WTC11 (cell line): ENCODE measurements around the gene DNAJC6. TPM values are rescaled to one million over a fixed set of nuclear protein-coding genes. Genes with fewer than 3 reads are reported as not detected.

Source experiments
- ATAC-seq: fragments of 200-7000 bp; cut with Tn5 transposase; 2 replicates; pipeline ENCODE4 v1.10.0; 2021; ENCODE audit warnings: mild to moderate bottlenecking, moderate library complexity
- CTCF ChIA-PET: fragments of 300-600 bp; sonication (Branson Sonifier 250); formaldehyde crosslinking; loops from one replicate; lab custom pipeline; 2021; ENCODE audit warnings: antibody characterized with exemption; lab: Charles Lee
- POLR2A ChIA-PET: fragments of 350-600 bp; sonication (Branson Sonifier 250); formaldehyde crosslinking; loops from one replicate; lab custom pipeline; 2021; ENCODE audit warnings: antibody characterized with exemption; lab: Charles Lee
- DNase-seq: peaks from one replicate; pipeline ENCODE4 v3.0.0; 2021; ENCODE audit warnings: low spot score
- H3K27ac Mint-ChIP-seq: 2 replicates; pipeline ENCODE4 v1.8.0; 2021; ENCODE audit warnings: mixed read lengths
- H3K27me3 Mint-ChIP-seq: 2 replicates; pipeline ENCODE4 v1.8.0; 2021; ENCODE audit warnings: low read depth, mild to moderate bottlenecking, moderate library complexity, mixed read lengths
- H3K36me3 Mint-ChIP-seq: 2 replicates; pipeline ENCODE4 v1.8.0; 2021; ENCODE audit warnings: mixed read lengths
- H3K4me1 Mint-ChIP-seq: 2 replicates; pipeline ENCODE4 v1.8.0; 2022; ENCODE audit warnings: mixed read lengths
- H3K4me3 Mint-ChIP-seq: 2 replicates; pipeline ENCODE4 v1.8.0; 2021; ENCODE audit warnings: mild to moderate bottlenecking, moderate library complexity, mixed read lengths
- H3K9me3 Mint-ChIP-seq: 2 replicates; pipeline ENCODE4 v1.8.0; 2021; ENCODE audit warnings: mixed read lengths
- AR ChIP-seq: fragments of 250-450 bp; sonication (Bioruptor Pico); IDR thresholded peaks from 2 replicates; pipeline ENCODE4 v1.9.0; 2021; ENCODE audit warnings: mild to moderate bottlenecking
- ARID4B ChIP-seq: sonication (generic); formaldehyde crosslinking; IDR thresholded peaks from 2 replicates; pipeline ENCODE4 v1.8.0; 2023; ENCODE audit warnings: missing genetic modification reagents, mild to moderate bottlenecking, borderline replicate concordance
- E2F4 ChIP-seq: sonication (generic); formaldehyde crosslinking; IDR thresholded peaks from 2 replicates; pipeline ENCODE4 v1.8.1; 2022; ENCODE audit warnings: low read depth, mild to moderate bottlenecking, moderate library complexity, missing genetic modification reagents, borderline replicate concordance
- FOXK1 ChIP-seq: sonication (generic); formaldehyde crosslinking; IDR thresholded peaks from 2 replicates; pipeline ENCODE4 v1.8.0; 2022; ENCODE audit warnings: mild to moderate bottlenecking, moderate library complexity, missing genetic modification reagents
- MAX ChIP-seq: sonication (generic); formaldehyde crosslinking; IDR thresholded peaks from 2 replicates; pipeline ENCODE4 v1.8.0; 2022; ENCODE audit warnings: mild to moderate bottlenecking, missing genetic modification reagents
- NFYB ChIP-seq: sonication (generic); formaldehyde crosslinking; conservative IDR thresholded peaks from 2 replicates; pipeline ENCODE4 v1.8.0; 2022; ENCODE audit warnings: low read depth, missing genetic modification reagents
- PRDM15 ChIP-seq: sonication (generic); formaldehyde crosslinking; IDR thresholded peaks from 2 replicates; pipeline ENCODE4 v1.8.0; 2022; ENCODE audit warnings: missing genetic modification reagents
- RELA ChIP-seq: sonication (generic); formaldehyde crosslinking; IDR thresholded peaks from 2 replicates; pipeline ENCODE4 v1.8.1; 2022; ENCODE audit warnings: missing genetic modification reagents, mild to moderate bottlenecking, borderline replicate concordance
- RORB ChIP-seq: fragments of 250-450 bp; sonication (Bioruptor Pico); IDR thresholded peaks from 2 replicates; pipeline ENCODE4 v1.9.0; 2021; ENCODE audit warnings: mild to moderate bottlenecking
- TEAD1 ChIP-seq: sonication (generic); formaldehyde crosslinking; IDR thresholded peaks from 2 replicates; pipeline ENCODE4 v1.8.0; 2022; ENCODE audit warnings: mild to moderate bottlenecking, missing genetic modification reagents
- ZNF416 ChIP-seq: fragments of 250-450 bp; sonication (Bioruptor Pico); IDR thresholded peaks from 2 replicates; pipeline ENCODE4 v1.9.0; 2021; ENCODE audit warnings: mild to moderate bottlenecking, inconsistent platforms
- ZNF425 ChIP-seq: fragments of 250-450 bp; sonication (Bioruptor Pico); conservative IDR thresholded peaks from 2 replicates; pipeline ENCODE4 v1.9.0; 2021; ENCODE audit warnings: mild to moderate bottlenecking
- total RNA-seq: library from RNA; stranded (reverse); gene quantifications from 3 replicates; pipeline ENCODE4 v1.2.3, GENCODE V29; 2021

Gene DNAJC6
- total RNA-seq, 1 experiment from 2014 or later: 9.1 TPM

- ATAC-seq: peak; percentile 62
- Mint-ChIP-seq H3K4me1 (peaks cover 39% of the 10 kb centered on the region), H3K9me3 (no peaks in the 10 kb centered on the region), H3K27me3 (peaks cover 12% of the 10 kb centered on the region), H3K36me3 (no peaks in the 10 kb centered on the region), H3K4me3 (peak overlapping the region; percentile 93), H3K27ac (no peak overlapping the region)
- CTCF ChIA-PET: interaction anchor here (1.5 kb wide), 1 partner anchor 28 kb away, joined by 3 read pairs; no protein-coding TSS in a partner anchor
- POLR2A ChIA-PET: interaction anchor here (0.7 to 1.3 kb wide), 2 partner anchors 9 to 10 kb away, joined by 3 to 4 read pairs; no protein-coding TSS in a partner anchor
- DNase-seq: peak; percentile 66
- no peak for TF ChIP-seq ZNF416 (CRISPR knock-in tag)
- TF ChIP-seq E2F4 (CRISPR knock-in tag): no peak
- no peak for TF ChIP-seq RELA (CRISPR knock-in tag)
- no peak for TF ChIP-seq NFYB
- TF ChIP-seq ZNF425: no peak
- TF ChIP-seq TEAD1: peak; percentile 55; the same call in 1 of the 2 replicates
- TF ChIP-seq FOXK1 (CRISPR knock-in tag): peak; percentile 90
- TF ChIP-seq ARID4B (CRISPR knock-in tag): peak; percentile 47; the same call in 1 of the 2 replicates
- TF ChIP-seq RORB: no peak
- TF ChIP-seq AR (CRISPR knock-in tag): no peak
- peak; percentile 57; the same call in 1 of the 2 replicates for TF ChIP-seq MAX (CRISPR knock-in tag)
- TF ChIP-seq PRDM15: peak; percentile 99
These were observed 45.0 kb upstream of the DNAJC6 start for GRCh38 chr1:65264197-65264929.
